HG02870 (cell line): ENCODE measurements around the gene MYBL2.

Source experiments
- ATAC-seq: cut with Tn5 transposase; IDR thresholded peaks from one replicate; pipeline ENCODE4 v1.9.1; 2021; ENCODE audit warnings: mild to moderate bottlenecking, moderate library complexity; ENCODE audit not compliant: unreplicated experiment

MYBL2 gene

GRCh38 chr20:43721429-43722152, 54.7 kb downstream of the MYBL2 start:
- ATAC-seq: no peak

DNA sequence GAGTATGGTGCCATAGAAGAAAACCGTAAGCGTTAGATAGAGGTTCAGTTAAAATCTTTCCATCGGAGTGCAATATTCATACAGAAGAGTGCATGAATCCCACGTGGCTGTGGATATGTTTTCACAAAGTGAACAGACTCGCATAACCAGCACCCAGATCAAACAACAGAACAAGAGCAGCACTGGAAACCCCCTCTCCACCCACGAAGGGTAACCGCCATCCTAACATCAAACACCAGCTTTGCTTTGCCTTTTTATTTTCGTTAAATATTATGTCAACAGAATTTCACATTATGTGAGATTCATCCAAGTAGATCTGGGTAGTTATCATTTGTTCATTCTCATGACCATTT, 55.2 kb downstream of the MYBL2 start:
- ATAC-seq: no peak

DNA sequence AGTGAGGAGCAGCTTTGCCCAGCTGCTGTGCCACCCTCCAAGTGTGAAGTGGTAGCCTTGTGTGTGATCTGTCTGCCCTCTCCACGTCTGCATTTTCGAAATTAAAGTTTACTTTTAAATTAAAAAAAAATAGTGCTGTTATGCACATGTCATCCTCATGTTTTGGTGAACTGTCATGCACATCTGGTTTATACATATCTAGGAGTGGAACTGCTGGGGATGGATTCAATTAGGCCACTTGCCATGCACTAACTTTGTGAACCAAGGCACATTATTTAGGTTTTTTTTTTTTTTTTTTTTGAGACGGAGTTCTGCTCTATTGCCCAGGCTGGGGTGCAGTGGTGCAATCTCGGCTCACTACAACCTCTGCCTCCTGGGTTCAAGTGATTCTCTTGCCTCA, 56.3 kb downstream of the MYBL2 start:
- ATAC-seq: no peak

- no peak for ATAC-seq
Observed at GRCh38 chr20:43723735-43724134, 56.8 kb downstream of the MYBL2 start.

DNA sequence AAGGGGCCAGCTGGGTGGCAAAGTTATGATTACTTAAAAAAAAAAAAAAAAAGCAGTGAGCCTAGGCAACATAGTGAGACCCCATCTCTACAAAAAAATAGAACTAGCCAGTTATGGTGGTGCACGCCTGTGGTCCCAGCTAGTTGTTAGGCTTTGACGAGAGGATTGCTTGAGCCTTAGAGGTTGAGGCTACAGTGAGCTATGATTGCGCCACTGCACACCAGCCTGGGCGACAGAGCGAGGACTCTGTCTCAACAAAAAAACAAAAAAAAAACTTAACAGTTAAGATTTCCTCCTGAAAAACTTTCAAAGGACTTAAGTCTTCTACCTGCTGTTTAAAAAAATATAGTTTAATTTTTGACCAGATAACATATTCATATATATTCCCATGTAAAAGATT, 57.5 kb downstream of the MYBL2 start:
- ATAC-seq: no peak

GRCh38 chr20:43725666-43726065, 58.8 kb downstream of the MYBL2 start:
- no peak for ATAC-seq

DNA sequence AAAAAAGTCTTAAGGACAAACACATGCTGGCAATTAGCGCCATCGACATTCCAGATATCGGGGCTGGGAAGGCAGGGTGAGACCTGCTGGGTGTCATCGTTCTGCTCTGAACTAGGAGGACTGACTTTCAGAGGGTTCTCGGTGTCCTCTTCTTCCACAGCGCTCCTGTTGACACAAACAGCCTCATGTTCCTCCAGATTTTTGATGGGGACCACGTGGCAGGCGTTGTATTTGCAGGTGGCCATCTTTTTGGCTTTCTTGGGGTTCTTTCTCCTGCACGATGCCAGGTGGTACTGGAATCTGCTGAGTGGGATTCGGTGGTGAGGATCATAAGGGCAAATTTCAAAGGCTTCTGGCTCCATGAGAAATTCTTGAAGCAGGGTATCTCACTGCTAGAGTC, 59.4 kb downstream of the MYBL2 start:
- no peak for ATAC-seq

DNA sequence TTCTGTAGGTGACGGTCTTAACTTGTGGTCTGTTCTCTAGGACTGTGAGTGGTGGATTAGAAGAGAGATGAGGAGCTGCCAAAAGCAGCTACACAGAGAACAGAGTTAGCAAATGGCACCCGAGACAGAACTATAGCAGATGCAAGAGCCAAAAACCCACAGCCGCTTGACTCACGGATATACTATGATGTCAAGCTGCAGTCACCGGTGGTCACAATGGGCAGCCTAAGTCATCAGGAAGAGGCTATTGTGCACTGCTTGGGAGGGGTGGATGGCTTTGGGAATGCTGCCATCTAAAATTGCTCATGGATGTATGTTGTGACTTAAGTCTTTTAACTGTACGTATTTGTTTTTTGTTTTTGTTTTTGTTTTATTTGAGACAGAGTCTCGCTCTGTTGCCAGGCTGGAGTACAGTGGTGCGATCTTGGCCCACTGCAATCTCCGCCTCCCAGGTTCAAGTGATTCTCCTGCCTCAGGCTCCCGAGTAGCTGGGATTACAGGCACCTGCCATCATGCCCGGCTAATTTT, 60.0 kb downstream of the MYBL2 start, which contains the start of gene GTSF1L:
Gene GTSF1L, minus strand, starts transcription at position 192 of the 528 bp plus-strand sequence. CDS start 308 bp downstream, outside the sequence.
- no peak for ATAC-seq

- ATAC-seq: no peak
Observed at GRCh38 chr20:43727980-43728590, 61.2 kb downstream of the MYBL2 start.

- ATAC-seq: no peak
Observed at GRCh38 chr20:43728686-43729255, 61.9 kb downstream of the MYBL2 start.

- no peak for ATAC-seq
Observed at GRCh38 chr20:43731469-43731868, 64.6 kb downstream of the MYBL2 start.

- ATAC-seq: no peak
Observed at GRCh38 chr20:43731927-43732326, 65.0 kb downstream of the MYBL2 start.

DNA sequence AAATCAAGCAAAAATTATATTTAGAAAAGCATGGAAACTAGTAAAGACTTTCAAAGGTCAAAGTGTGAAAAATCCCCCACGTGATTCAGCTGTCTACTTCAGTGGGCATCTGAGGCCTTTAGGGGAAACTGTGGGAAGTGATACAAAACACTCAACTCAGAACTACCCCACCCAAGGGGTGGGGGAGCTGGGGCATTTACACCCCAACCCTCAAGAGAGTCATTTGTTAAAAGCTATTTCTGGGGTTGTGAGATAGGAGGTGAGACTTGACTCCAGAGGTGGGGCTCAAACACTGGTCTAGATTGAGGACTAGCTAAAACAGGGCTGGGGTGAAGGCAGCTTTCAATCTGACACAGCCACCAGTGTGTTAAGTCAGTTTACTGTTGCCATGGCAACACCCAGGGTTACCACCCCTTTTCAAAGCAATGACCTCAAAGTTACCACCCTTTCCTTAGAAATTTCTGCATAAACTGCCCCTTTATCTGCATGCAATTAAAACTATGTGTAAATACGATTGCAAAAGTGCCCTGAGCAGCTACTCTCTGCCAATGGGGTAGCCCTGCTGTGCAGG, 69.8 kb downstream of the MYBL2 start:
- ATAC-seq: peak; percentile 71

- no peak for ATAC-seq
Observed at GRCh38 chr20:43737925-43738324, 71.0 kb downstream of the MYBL2 start.

DNA sequence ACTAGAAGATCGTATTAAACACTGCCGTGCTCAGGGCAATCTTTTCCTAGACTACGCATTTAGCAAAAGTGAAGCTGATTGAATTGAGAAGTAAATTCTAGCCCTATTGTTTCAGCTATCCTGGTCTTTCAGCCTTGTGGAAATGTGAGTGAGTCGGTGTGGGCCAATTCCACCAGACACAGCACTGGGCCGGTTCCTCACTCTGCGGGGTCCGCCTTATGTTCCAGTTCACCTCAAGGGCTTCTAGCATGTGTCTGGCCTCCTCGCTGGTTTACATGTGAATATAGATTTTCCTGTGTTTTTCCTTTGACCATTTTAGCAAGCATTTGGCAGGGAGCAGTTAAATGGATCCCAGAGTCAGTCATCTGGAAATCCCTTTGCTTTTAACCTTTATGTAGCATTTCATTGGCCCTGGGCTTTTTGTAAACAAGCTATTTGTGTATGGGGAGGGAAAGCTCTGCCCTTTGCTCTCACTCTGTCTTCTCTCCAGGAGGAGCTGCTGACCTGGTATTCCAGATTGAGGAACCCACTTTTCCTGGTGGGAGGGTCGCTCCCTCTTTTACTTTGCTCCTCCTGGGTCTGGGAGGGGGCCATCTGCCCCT, 72.3 kb downstream of the MYBL2 start:
- no peak for ATAC-seq

DNA sequence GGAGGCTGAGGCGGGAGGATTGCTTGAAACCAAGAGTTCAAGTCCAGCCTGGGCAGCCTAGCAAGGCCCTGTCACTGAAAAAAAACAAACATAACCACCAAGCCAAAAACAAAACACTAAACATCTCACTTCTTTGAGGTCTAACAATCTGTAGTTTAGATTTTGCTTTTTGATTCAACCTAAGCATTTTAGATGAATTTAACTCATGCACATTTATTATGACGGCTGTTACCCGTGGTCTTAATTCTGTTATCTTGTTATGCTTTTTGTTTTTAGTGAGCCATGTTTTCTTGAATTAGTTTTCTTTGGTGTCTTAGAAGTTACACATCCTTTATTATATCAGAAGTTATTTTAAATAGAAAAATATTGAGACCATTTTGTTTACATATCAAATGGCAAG, 73.7 kb downstream of the MYBL2 start:
- ATAC-seq: no peak

DNA sequence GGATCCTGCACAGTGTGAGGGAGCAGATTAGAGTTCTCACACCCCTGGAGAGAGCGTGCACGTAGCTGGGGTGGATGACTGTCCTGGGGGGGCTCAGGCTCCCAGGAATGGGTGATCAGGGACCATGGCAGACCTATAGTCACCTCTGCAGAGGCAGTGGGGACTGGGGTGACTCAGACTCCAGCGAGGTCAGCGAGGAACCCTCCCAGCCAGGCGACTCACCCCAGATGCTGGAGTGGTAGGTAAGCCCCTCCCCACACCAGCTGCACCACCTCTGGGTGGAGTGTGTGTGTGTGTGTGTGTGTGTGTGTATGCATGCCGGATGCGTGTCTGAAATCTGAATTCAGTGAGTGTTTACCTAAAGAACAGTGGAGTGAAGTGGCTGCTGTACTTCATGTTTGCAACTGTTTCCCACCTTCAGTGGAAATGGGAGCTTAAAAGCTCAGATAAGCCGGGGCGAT, 77.3 kb downstream of the MYBL2 start:
- no peak for ATAC-seq

- no peak for ATAC-seq
Observed at GRCh38 chr20:43744966-43745730, 78.2 kb downstream of the MYBL2 start.

- ATAC-seq: no peak
Observed at GRCh38 chr20:43746344-43747137, 79.6 kb downstream of the MYBL2 start.

DNA sequence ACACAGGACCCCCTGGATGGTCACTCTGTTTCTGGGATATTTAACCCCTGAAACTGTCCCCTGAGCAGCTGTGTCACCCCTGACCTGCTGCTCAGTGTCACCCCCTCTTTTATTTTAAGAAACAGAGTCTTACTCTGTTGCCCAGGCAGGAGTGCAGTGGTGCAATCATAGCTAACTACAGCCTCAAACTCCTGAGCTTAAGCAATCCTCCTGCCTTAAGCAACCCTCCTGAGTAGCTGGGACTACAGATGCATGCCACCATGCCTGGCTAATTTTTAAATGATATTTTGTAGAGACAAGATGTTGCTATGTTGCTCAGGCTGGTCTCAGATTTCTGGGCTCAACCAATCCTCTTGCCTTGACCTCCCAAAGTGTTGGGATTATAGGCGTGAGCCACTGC, 81.4 kb downstream of the MYBL2 start:
- no peak for ATAC-seq
